Prostate gland (tissue), 2 donors: ENCODE results near the gene PCDH18.

ENCODE experiments used
- CTCF ChIP-seq, 4 experiments: fragments of 200-600 bp in 2 of 4; fragments of 450-650 bp in 2 of 4; sonication (generic) in 2 of 4; IDR thresholded peaks; 1 replicate in 3 of 4; 2 replicates in 1 of 4; pipeline ENCODE4 v1.5.1; 2016 to 2019; ENCODE audit warnings: antibody characterized with exemption in 4 of 4, mild to moderate bottlenecking in 2 of 4, moderate library complexity in 2 of 4
- POLR2A ChIP-seq: fragments of 450-650 bp; IDR thresholded peaks from one replicate; pipeline ENCODE4 v1.6.1; 2016; ENCODE audit warnings: antibody characterized with exemption, mild to moderate bottlenecking
- POLR2AphosphoS5 ChIP-seq: sonication (generic); formaldehyde crosslinking; IDR thresholded peaks from one replicate; pipeline ENCODE4 v1.6.1; 2017; ENCODE audit warnings: antibody characterized with exemption

DNA sequence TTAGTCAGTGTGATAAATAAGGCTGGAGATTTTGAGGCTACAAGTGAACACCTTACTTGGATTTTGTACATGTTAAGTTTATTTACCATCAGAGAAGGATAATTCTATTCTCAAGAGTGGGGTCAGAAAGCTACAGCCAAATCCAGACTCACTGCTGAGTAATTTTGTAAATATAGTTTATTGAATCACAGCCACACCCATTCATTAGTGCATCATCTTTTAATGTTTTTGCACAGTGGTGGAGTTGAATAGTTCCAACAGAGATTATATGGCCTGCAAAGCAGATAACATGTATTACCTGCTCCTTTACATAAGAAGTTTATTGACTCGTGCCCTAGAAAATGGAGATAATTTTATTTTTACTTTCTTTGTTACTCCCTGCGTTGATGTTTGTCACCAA lies 60.4 kb downstream of the PCDH18 start:
- TF ChIP-seq CTCF (IDR thresholded peaks at IDR 0.05): no peak
- no peak for TF ChIP-seq POLR2A
- TF ChIP-seq POLR2AphosphoS5: no peak
